ENCODE measurements around the gene AKAP7.

The AKAP7 gene

GRCh38 chr6:131205481-131206244 is 70.4 kb downstream of the AKAP7 start:
- no peak for DNase-seq

GRCh38 chr6:131206463-131207251 is 71.4 kb downstream of the AKAP7 start:
- no peak for DNase-seq

GRCh38 chr6:131208787-131209186 is 73.5 kb downstream of the AKAP7 start:
- DNase-seq: no peak

- DNase-seq: no peak
Measured at GRCh38 chr6:131210469-131210868, 75.2 kb downstream of the AKAP7 start.

- DNase-seq: no peak
Measured at GRCh38 chr6:131212024-131212423, 76.8 kb downstream of the AKAP7 start.

GRCh38 chr6:131212913-131213312 is 77.6 kb downstream of the AKAP7 start:
- DNase-seq: no peak

- no peak for DNase-seq
Measured at GRCh38 chr6:131213501-131213990, 78.3 kb downstream of the AKAP7 start.

GRCh38 chr6:131215219-131215618 is 80.0 kb downstream of the AKAP7 start:
- DNase-seq: no peak

- DNase-seq: no peak
Measured at GRCh38 chr6:131216246-131216645, 81.0 kb downstream of the AKAP7 start.

GRCh38 chr6:131222773-131223172 is 87.5 kb downstream of the AKAP7 start:
- DNase-seq: no peak

- no peak for DNase-seq
Measured at GRCh38 chr6:131223416-131223815, 88.1 kb downstream of the AKAP7 start.

- DNase-seq: no peak
Measured at GRCh38 chr6:131225127-131225526, 89.9 kb downstream of the AKAP7 start.

GRCh38 chr6:131225959-131226358 is 90.7 kb downstream of the AKAP7 start:
- DNase-seq: no peak

GRCh38 chr6:131226459-131227157 is 91.3 kb downstream of the AKAP7 start:
- DNase-seq: no peak

- no peak for DNase-seq
Measured at GRCh38 chr6:131227158-131227543, 91.9 kb downstream of the AKAP7 start.

GRCh38 chr6:131231103-131231502 is 95.8 kb downstream of the AKAP7 start:
- no peak for DNase-seq

- DNase-seq: no peak
Measured at GRCh38 chr6:131231891-131232290, 96.6 kb downstream of the AKAP7 start.

- no peak for DNase-seq
Measured at GRCh38 chr6:131244942-131245341, 109.7 kb downstream of the AKAP7 start.

- peak; percentile 57 for DNase-seq
Measured at GRCh38 chr6:131250122-131250521, 114.9 kb downstream of the AKAP7 start.

GRCh38 chr6:131250936-131251335 is 115.7 kb downstream of the AKAP7 start:
- no peak for DNase-seq

- DNase-seq: no peak
Measured at GRCh38 chr6:131251590-131252199, 116.4 kb downstream of the AKAP7 start.

- DNase-seq: peak; percentile 23
Measured at GRCh38 chr6:131255434-131255833, 120.2 kb downstream of the AKAP7 start.

GRCh38 chr6:131255911-131256310 is 120.6 kb downstream of the AKAP7 start:
- DNase-seq: no peak

All from CD4-positive, alpha-beta T cell treated with Interleukin-17A for 4 hours (primary cell).